ENCODE data around the gene PCYT2.

- TF ChIP-seq POLR2A (IDR thresholded peaks at IDR 0.05; ENCODE audit: low read depth, low read length) (no peak), TAF1 (IDR thresholded peaks at IDR 0.05; ENCODE audit: low read depth, low read length) (no peak), POLR2AphosphoS5 (IDR thresholded peaks at IDR 0.05; ENCODE audit: low read depth, low read length) (no peak), PAX5 (IDR thresholded peaks at IDR 0.05; ENCODE audit: insufficient read depth, low read length, severe bottlenecking) (no peak), SPI1 (IDR thresholded peaks at IDR 0.05; ENCODE audit: low read depth, low read length) (no peak), POU2F2 (IDR thresholded peaks at IDR 0.05; ENCODE audit: low read depth, low read length) (no peak)
Observed at GRCh38 chr17:81930142-81931125, 19.2 kb upstream of the PCYT2 start.

Measured in GM12891 (cell line).